Measurements from ENCODE around the gene ELOVL1. TPM values are rescaled to one million over a fixed set of nuclear protein-coding genes. Genes with fewer than 3 reads are reported as not detected.
A peak's percentile ranks its signal among the peaks of the same experiment; 100 is the strongest.

ELOVL1 gene
- total RNA-seq, 2 experiments from 2014 or later: 69.6 to 71.0 TPM

- DNase-seq (no peak), ATAC-seq (no peak)
- H3K9me3 Mint-ChIP-seq (ENCODE audit: insufficient read depth): no peaks in the 10 kb centered on the region
- peaks cover 65% of the 10 kb centered on the region for H3K36me3 Mint-ChIP-seq (ENCODE audit: low read depth)
- ChIA-PET CTCF (no interaction called here), POLR2A (interaction anchor here (1.2 to 3.1 kb wide), 3 partner anchors 7 to 49 kb away, joined by 3 to 22 read pairs (median 5); partner anchors contain the start of gene CDC20)
- H3K4me1 Mint-ChIP-seq (ENCODE audit: low read depth): peaks cover 65% of the 10 kb centered on the region
- peak overlapping the region; percentile 92 for H3K4me3 Mint-ChIP-seq
- H3K27ac Mint-ChIP-seq: peak overlapping the region; percentile 87
- H3K27me3 Mint-ChIP-seq (ENCODE audit: low read depth): no peaks in the 10 kb centered on the region
Measured at GRCh38 chr1:43365678-43366077, 2.1 kb downstream of the ELOVL1 start.

GRCh38 chr1:43363935-43364525, 3.8 kb downstream of the ELOVL1 start:
- no peaks in the 10 kb centered on the region for H3K27me3 Mint-ChIP-seq (ENCODE audit: low read depth)
- no peaks in the 10 kb centered on the region for H3K9me3 Mint-ChIP-seq (ENCODE audit: insufficient read depth)
- CTCF ChIA-PET: no interaction called here
- no peak for DNase-seq
- POLR2A ChIA-PET: interaction anchor here (1.6 kb wide), 1 partner anchor 25 kb away, joined by 3 read pairs; no protein-coding TSS in a partner anchor
- peaks cover 75% of the 10 kb centered on the region for H3K4me1 Mint-ChIP-seq (ENCODE audit: low read depth)
- peak overlapping the region; percentile 65 for H3K27ac Mint-ChIP-seq
- peaks cover 76% of the 10 kb centered on the region for H3K36me3 Mint-ChIP-seq (ENCODE audit: low read depth)
- H3K4me3 Mint-ChIP-seq: no peak overlapping the region
- ATAC-seq: no peak

- ChIA-PET POLR2A (interaction anchor here (0.7 to 1.6 kb wide), 2 partner anchors 25 to 439 kb away, joined by 3 read pairs; no protein-coding TSS in a partner anchor), CTCF (no interaction called here)
- Mint-ChIP-seq H3K27me3 (ENCODE audit: low read depth) (no peaks in the 10 kb centered on the region), H3K36me3 (ENCODE audit: low read depth) (peaks cover 76% of the 10 kb centered on the region), H3K27ac (peak overlapping the region; percentile 65), H3K9me3 (ENCODE audit: insufficient read depth) (no peaks in the 10 kb centered on the region), H3K4me1 (ENCODE audit: low read depth) (peaks cover 69% of the 10 kb centered on the region), H3K4me3 (no peak overlapping the region)
- DNase-seq (no peak), ATAC-seq (no peak)
Measured at GRCh38 chr1:43363283-43363934, 4.4 kb downstream of the ELOVL1 start.

GRCh38 chr1:43360616-43361015, 7.2 kb downstream of the ELOVL1 start:
- ATAC-seq (no peak), DNase-seq (no peak)
- H3K4me3 Mint-ChIP-seq: peak overlapping the region; percentile 95
- ChIA-PET POLR2A (interaction anchor here (2.9 kb wide), 1 partner anchor 7 kb away, joined by 22 read pairs; the partner anchor contains the start of gene ELOVL1), CTCF (interaction anchor here (0.7 kb wide), 1 partner anchor 8 kb away, joined by 4 read pairs; no protein-coding TSS in a partner anchor)
- no peaks in the 10 kb centered on the region for H3K9me3 Mint-ChIP-seq (ENCODE audit: insufficient read depth)
- peaks cover 71% of the 10 kb centered on the region for H3K36me3 Mint-ChIP-seq (ENCODE audit: low read depth)
- H3K27ac Mint-ChIP-seq: peak overlapping the region; percentile 87
- H3K4me1 Mint-ChIP-seq (ENCODE audit: low read depth): peaks cover 69% of the 10 kb centered on the region
- H3K27me3 Mint-ChIP-seq (ENCODE audit: low read depth): no peaks in the 10 kb centered on the region

- H3K9me3 Mint-ChIP-seq (ENCODE audit: insufficient read depth): no peaks in the 10 kb centered on the region
- H3K27ac Mint-ChIP-seq: peak overlapping the region; percentile 87
- peaks cover 60% of the 10 kb centered on the region for H3K4me1 Mint-ChIP-seq (ENCODE audit: low read depth)
- ChIA-PET CTCF (interaction anchor here (0.7 kb wide), 1 partner anchor 9 kb away, joined by 4 read pairs; no protein-coding TSS in a partner anchor), POLR2A (interaction anchor here (2.0 to 2.9 kb wide), 3 partner anchors 8 to 120 kb away, joined by 7 to 22 read pairs (median 16); partner anchors contain the start of genes ELOVL1, MED8 and SZT2)
- H3K27me3 Mint-ChIP-seq (ENCODE audit: low read depth): no peaks in the 10 kb centered on the region
- ATAC-seq: no peak
- H3K36me3 Mint-ChIP-seq (ENCODE audit: low read depth): peaks cover 62% of the 10 kb centered on the region
- DNase-seq: no peak
- H3K4me3 Mint-ChIP-seq: peak overlapping the region; percentile 95
Measured at GRCh38 chr1:43359696-43360095, 8.1 kb downstream of the ELOVL1 start.

- ChIA-PET POLR2A (interaction anchor here (0.6 to 2.9 kb wide), 11 partner anchors 8 to 1281 kb away, joined by 3 to 22 read pairs (median 3); partner anchors contain the start of genes CFAP57, EBNA1BP2, ELOVL1 and MED8), CTCF (interaction anchor here (0.9 to 3.7 kb wide), 12 partner anchors 9 to 513 kb away, joined by 3 to 16 read pairs (median 4); partner anchors contain the start of genes C1orf210, ELOVL1, HYI and ZNF691)
- peaks cover 54% of the 10 kb centered on the region for H3K4me1 Mint-ChIP-seq (ENCODE audit: low read depth)
- H3K9me3 Mint-ChIP-seq (ENCODE audit: insufficient read depth): no peaks in the 10 kb centered on the region
- H3K36me3 Mint-ChIP-seq (ENCODE audit: low read depth): peaks cover 58% of the 10 kb centered on the region
- peak; percentile 100 for DNase-seq
- peak within 1 kb of the TSS; percentile 95 for H3K4me3 Mint-ChIP-seq
- H3K27ac Mint-ChIP-seq: peak within 1 kb of the TSS; percentile 92
- peak; percentile 99 for ATAC-seq
- H3K27me3 Mint-ChIP-seq (ENCODE audit: low read depth): no peaks in the 10 kb centered on the region
Measured at GRCh38 chr1:43358746-43359693, 8.8 kb downstream of the ELOVL1 start, which contains the start of gene CDC20. Gene CDC20, plus strand, starts transcription at chr1:43358981. Its CDS starts 235 bp downstream, at chr1:43359216.

- H3K9me3 Mint-ChIP-seq (ENCODE audit: insufficient read depth): no peaks in the 10 kb centered on the region
- ChIA-PET CTCF (interaction anchor here (0.9 to 3.7 kb wide), 13 partner anchors 9 to 512 kb away, joined by 3 to 16 read pairs (median 3); partner anchors contain the start of genes C1orf210, ELOVL1, HYI and ZNF691), POLR2A (interaction anchor here (0.6 to 2.9 kb wide), 12 partner anchors 9 to 1282 kb away, joined by 3 to 22 read pairs (median 3); partner anchors contain the start of genes CFAP57, EBNA1BP2, ELOVL1 and KDM4A)
- DNase-seq: peak; percentile 45
- no peak for ATAC-seq
- peaks cover 46% of the 10 kb centered on the region for H3K4me1 Mint-ChIP-seq (ENCODE audit: low read depth)
- peak overlapping the region; percentile 95 for H3K4me3 Mint-ChIP-seq
- peak overlapping the region; percentile 92 for H3K27ac Mint-ChIP-seq
- H3K27me3 Mint-ChIP-seq (ENCODE audit: low read depth): no peaks in the 10 kb centered on the region
- peaks cover 51% of the 10 kb centered on the region for H3K36me3 Mint-ChIP-seq (ENCODE audit: low read depth)
Measured at GRCh38 chr1:43358121-43358745, 9.6 kb downstream of the ELOVL1 start.

- DNase-seq (no peak), ATAC-seq (no peak)
- ChIA-PET CTCF (interaction anchor here (1.0 to 3.7 kb wide), 3 partner anchors 10 to 115 kb away, joined by 3 to 16 read pairs (median 3); partner anchors contain the start of gene ELOVL1), POLR2A (interaction anchor here (0.8 kb wide), 1 partner anchor 11 kb away, joined by 5 read pairs; no protein-coding TSS in a partner anchor)
- Mint-ChIP-seq H3K9me3 (ENCODE audit: insufficient read depth) (no peaks in the 10 kb centered on the region), H3K27me3 (ENCODE audit: low read depth) (no peaks in the 10 kb centered on the region), H3K4me1 (ENCODE audit: low read depth) (peaks cover 46% of the 10 kb centered on the region), H3K4me3 (peak overlapping the region; percentile 95), H3K27ac (no peak overlapping the region), H3K36me3 (ENCODE audit: low read depth) (peaks cover 43% of the 10 kb centered on the region)
Measured at GRCh38 chr1:43357251-43357650, 10.6 kb downstream of the ELOVL1 start.

GRCh38 chr1:43354936-43355335, 12.9 kb downstream of the ELOVL1 start:
- H3K36me3 Mint-ChIP-seq (ENCODE audit: low read depth): peaks cover 19% of the 10 kb centered on the region
- H3K9me3 Mint-ChIP-seq (ENCODE audit: insufficient read depth): no peaks in the 10 kb centered on the region
- no peaks in the 10 kb centered on the region for H3K27me3 Mint-ChIP-seq (ENCODE audit: low read depth)
- no peak overlapping the region for H3K27ac Mint-ChIP-seq
- no peak for DNase-seq
- ChIA-PET CTCF (interaction anchor here (0.6 kb wide), 1 partner anchor 104 kb away, joined by 3 read pairs; no protein-coding TSS in a partner anchor), POLR2A (interaction anchor here (1.2 kb wide), 1 partner anchor 11 kb away, joined by 3 read pairs; no protein-coding TSS in a partner anchor)
- no peak for ATAC-seq
- H3K4me3 Mint-ChIP-seq: no peak overlapping the region
- peaks cover 26% of the 10 kb centered on the region for H3K4me1 Mint-ChIP-seq (ENCODE audit: low read depth)

- ChIA-PET CTCF (interaction anchor here (0.6 kb wide), 1 partner anchor 104 kb away, joined by 3 read pairs; no protein-coding TSS in a partner anchor), POLR2A (interaction anchor here (1.2 kb wide), 1 partner anchor 12 kb away, joined by 3 read pairs; no protein-coding TSS in a partner anchor)
- H3K4me1 Mint-ChIP-seq (ENCODE audit: low read depth): peaks cover 26% of the 10 kb centered on the region
- H3K27me3 Mint-ChIP-seq (ENCODE audit: low read depth): no peaks in the 10 kb centered on the region
- ATAC-seq (no peak), DNase-seq (no peak)
- H3K4me3 Mint-ChIP-seq: no peak overlapping the region
- peaks cover 15% of the 10 kb centered on the region for H3K36me3 Mint-ChIP-seq (ENCODE audit: low read depth)
- H3K9me3 Mint-ChIP-seq (ENCODE audit: insufficient read depth): no peaks in the 10 kb centered on the region
- H3K27ac Mint-ChIP-seq: no peak overlapping the region
Measured at GRCh38 chr1:43354471-43354870, 13.3 kb downstream of the ELOVL1 start.
